Endodermal cell (in vitro differentiated cells): ENCODE results near the gene PTPN1. TPM values are rescaled to one million over a fixed set of nuclear protein-coding genes. Genes with fewer than 3 reads are reported as not detected.

Source experiments
- DNase-seq: peaks from one replicate; pipeline ENCODE4 v3.0.0-alpha.2; 2017
- H3K27ac ChIP-seq: 2 replicates; pipeline ENCODE4 v1.5.1; 2013; ENCODE audit warnings: mild to moderate bottlenecking, low read depth, low read length, moderate library complexity
- H3K27me3 ChIP-seq: 2 replicates; pipeline ENCODE4 v1.6.1; 2013; ENCODE audit warnings: mild to moderate bottlenecking, low read length, moderate library complexity; ENCODE audit not compliant: insufficient read depth, control insufficient read depth, poor library complexity, severe bottlenecking
- H3K36me3 ChIP-seq: 2 replicates; pipeline ENCODE4 v1.7.0; 2013; ENCODE audit warnings: mild to moderate bottlenecking, low read length, moderate library complexity; ENCODE audit not compliant: control insufficient read depth, insufficient read depth
- H3K4me1 ChIP-seq: one replicate; pipeline ENCODE4 v1.7.0; 2013; ENCODE audit warnings: low read length; ENCODE audit not compliant: control insufficient read depth, insufficient read depth
- H3K4me3 ChIP-seq: 2 replicates; pipeline ENCODE4 v1.5.1; 2013; ENCODE audit warnings: mild to moderate bottlenecking, low read length, moderate library complexity
- H3K9ac ChIP-seq: 2 replicates; pipeline ENCODE4 v1.6.1; 2013; ENCODE audit warnings: mild to moderate bottlenecking, low read length, moderate library complexity; ENCODE audit not compliant: poor library complexity, severe bottlenecking; ENCODE audit errors: extremely low read depth
- H3K9me3 ChIP-seq: 2 replicates; pipeline ENCODE4 v1.6.1; 2013; ENCODE audit warnings: mild to moderate bottlenecking, low read length, moderate library complexity; ENCODE audit not compliant: control insufficient read depth
- H3K27ac Mint-ChIP-seq: 2 replicates; pipeline ENCODE4 v1.8.0; 2020; ENCODE audit warnings: mixed read lengths
- H3K27me3 Mint-ChIP-seq: 2 replicates; pipeline ENCODE4 v1.8.0; 2021; ENCODE audit warnings: mild to moderate bottlenecking, mixed read lengths; ENCODE audit not compliant: insufficient read depth
- H3K36me3 Mint-ChIP-seq: 2 replicates; pipeline ENCODE4 v1.8.0; 2020; ENCODE audit warnings: low read depth, mixed read lengths
- H3K4me1 Mint-ChIP-seq: 2 replicates; pipeline ENCODE4 v1.8.0; 2020; ENCODE audit warnings: mixed read lengths
- H3K4me3 Mint-ChIP-seq: 2 replicates; pipeline ENCODE4 v1.8.0; 2020; ENCODE audit warnings: mild to moderate bottlenecking, moderate library complexity, mixed read lengths
- H3K9me3 Mint-ChIP-seq: 2 replicates; pipeline ENCODE4 v1.8.0; 2020; ENCODE audit warnings: mild to moderate bottlenecking, mixed read lengths
- WGBS, 2 experiments: methylation state at CpG; one replicate each; pipeline versions ENCODE4 v1.1.5 to v1.1.7; 2013; ENCODE audit warnings: missing lambda C conversion rate in 2 of 2, mixed read lengths in 1 of 2; ENCODE audit not compliant: insufficient coverage in 1 of 2, insufficient read length in 1 of 2; 5-methylcytosine and 5-hydroxymethylcytosine counted together
- total RNA-seq, 2 donors: library from RNA; stranded (reverse); fragmentation: NEBNext Ultra II Directional in 1 of 2; extraction: Animal tissue kit (Norgen Biotek cat#: 25700) in 1 of 2; gene quantifications; 2 replicates in 1 of 2; 3 replicates in 1 of 2; pipeline ENCODE4 v1.2.1, GENCODE V29; 2021
- TF ChIP-seq, protein P1 (sequence below): fragments of 200-600 bp; sonication (generic); conservative IDR thresholded peaks from 2 replicates; pipeline ENCODE4 v1.5.0; 2021; ENCODE audit warnings: antibody characterized with exemption, mild to moderate bottlenecking

The PTPN1 gene
- total RNA-seq, 2 donors from 2014 or later, result 25.4 to 28.7 TPM

- TF ChIP-seq, protein P1, sequence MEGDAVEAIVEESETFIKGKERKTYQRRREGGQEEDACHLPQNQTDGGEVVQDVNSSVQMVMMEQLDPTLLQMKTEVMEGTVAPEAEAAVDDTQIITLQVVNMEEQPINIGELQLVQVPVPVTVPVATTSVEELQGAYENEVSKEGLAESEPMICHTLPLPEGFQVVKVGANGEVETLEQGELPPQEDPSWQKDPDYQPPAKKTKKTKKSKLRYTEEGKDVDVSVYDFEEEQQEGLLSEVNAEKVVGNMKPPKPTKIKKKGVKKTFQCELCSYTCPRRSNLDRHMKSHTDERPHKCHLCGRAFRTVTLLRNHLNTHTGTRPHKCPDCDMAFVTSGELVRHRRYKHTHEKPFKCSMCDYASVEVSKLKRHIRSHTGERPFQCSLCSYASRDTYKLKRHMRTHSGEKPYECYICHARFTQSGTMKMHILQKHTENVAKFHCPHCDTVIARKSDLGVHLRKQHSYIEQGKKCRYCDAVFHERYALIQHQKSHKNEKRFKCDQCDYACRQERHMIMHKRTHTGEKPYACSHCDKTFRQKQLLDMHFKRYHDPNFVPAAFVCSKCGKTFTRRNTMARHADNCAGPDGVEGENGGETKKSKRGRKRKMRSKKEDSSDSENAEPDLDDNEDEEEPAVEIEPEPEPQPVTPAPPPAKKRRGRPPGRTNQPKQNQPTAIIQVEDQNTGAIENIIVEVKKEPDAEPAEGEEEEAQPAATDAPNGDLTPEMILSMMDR, result no peak
- H3K4me3 ChIP-seq, result no peak overlapping the region
- no peaks in the 10 kb centered on the region for H3K4me1 ChIP-seq
- no peaks in the 10 kb centered on the region for H3K9me3 Mint-ChIP-seq
- no peaks in the 10 kb centered on the region for H3K27me3 ChIP-seq
- H3K27ac ChIP-seq, result no peak overlapping the region
- H3K4me1 Mint-ChIP-seq, result peaks cover 7% of the 10 kb centered on the region
- no peak overlapping the region for H3K9ac ChIP-seq
- no peak overlapping the region for H3K27ac Mint-ChIP-seq
- no peaks in the 10 kb centered on the region for H3K36me3 ChIP-seq
- no peaks in the 10 kb centered on the region for H3K27me3 Mint-ChIP-seq
- H3K4me3 Mint-ChIP-seq, result no peak overlapping the region
- H3K9me3 ChIP-seq, result no peaks in the 10 kb centered on the region
- DNase-seq, result no peak
- no peaks in the 10 kb centered on the region for H3K36me3 Mint-ChIP-seq
- 92 to 100% methylated on average over 1 to 3 of the region's 3 CpGs for WGBS, 2 experiments
Measured at GRCh38 chr20:50533061-50533460, 22.9 kb downstream of the PTPN1 start.

DNA sequence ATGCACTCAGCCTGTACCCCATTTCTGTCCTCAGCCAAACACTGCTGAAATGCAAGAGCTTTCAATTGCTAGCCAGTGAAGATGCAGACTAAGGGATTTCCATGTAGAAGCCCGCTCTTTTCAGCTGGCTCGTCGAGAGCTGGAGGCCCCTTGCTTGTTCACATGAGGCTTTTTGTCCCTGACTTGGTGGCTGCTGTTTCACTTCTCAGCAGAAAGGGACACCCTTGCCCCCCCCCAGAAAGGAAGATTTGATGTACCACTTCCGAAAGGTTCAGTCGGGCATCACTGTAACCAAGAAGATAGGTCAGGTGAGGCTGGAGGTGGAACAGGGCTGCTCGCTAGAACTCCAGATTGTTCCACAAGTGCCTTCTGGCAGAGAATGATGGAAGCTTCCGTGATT is 23.3 kb downstream of the PTPN1 start:
- TF ChIP-seq, protein P1, result no peak
- H3K4me3 Mint-ChIP-seq, result no peak overlapping the region
- no peak overlapping the region for H3K27ac ChIP-seq

GRCh38 chr20:50534567-50534966 is 24.4 kb downstream of the PTPN1 start:
- no peak overlapping the region for H3K4me3 Mint-ChIP-seq
- Histone ChIP-seq H3K9ac (no peak overlapping the region), H3K36me3 (no peaks in the 10 kb centered on the region), H3K9me3 (no peaks in the 10 kb centered on the region), H3K4me1 (no peaks in the 10 kb centered on the region), H3K4me3 (no peak overlapping the region), H3K27me3 (no peaks in the 10 kb centered on the region), H3K27ac (no peak overlapping the region)
- H3K27me3 Mint-ChIP-seq, result no peaks in the 10 kb centered on the region
- H3K9me3 Mint-ChIP-seq, result no peaks in the 10 kb centered on the region
- H3K4me1 Mint-ChIP-seq, result peaks cover 7% of the 10 kb centered on the region
- no peaks in the 10 kb centered on the region for H3K36me3 Mint-ChIP-seq
- TF ChIP-seq, protein P1, result no peak
- 92 to 100% methylated on average over 1 of the region's 1 CpG for WGBS, 2 experiments
- DNase-seq, result no peak
- no peak overlapping the region for H3K27ac Mint-ChIP-seq

More for the DNA sequence above, 23.3 kb downstream of the PTPN1 start:
- Mint-ChIP-seq H3K36me3 (no peaks in the 10 kb centered on the region), H3K27ac (no peak overlapping the region), H3K27me3 (no peaks in the 10 kb centered on the region), H3K4me1 (peaks cover 7% of the 10 kb centered on the region), H3K9me3 (no peaks in the 10 kb centered on the region)
- Histone ChIP-seq H3K27me3 (no peaks in the 10 kb centered on the region), H3K36me3 (no peaks in the 10 kb centered on the region), H3K9me3 (no peaks in the 10 kb centered on the region), H3K4me1 (no peaks in the 10 kb centered on the region), H3K4me3 (no peak overlapping the region), H3K9ac (no peak overlapping the region)
- WGBS, 2 experiments, result 94 to 96% methylated on average over 6 to 7 of the region's 7 CpGs
- no peak for DNase-seq
